Sigmoid colon (tissue), 4 donors: ENCODE data around the gene CPB1.

Experiments
- POLR2A ChIP-seq, 2 donors: fragments of 450-650 bp; IDR thresholded peaks; one replicate each; pipeline ENCODE4 v1.6.1; 2016; ENCODE audit warnings: antibody characterized with exemption in 2 of 2, mild to moderate bottlenecking in 2 of 2, moderate library complexity in 2 of 2
- POLR2AphosphoS5 ChIP-seq, 4 donors: sonication (generic); formaldehyde crosslinking; IDR thresholded peaks; one replicate each; pipeline ENCODE4 v1.6.1; 2017; ENCODE audit warnings: antibody characterized with exemption in 4 of 4
- TF ChIP-seq, protein P1 (sequence below), 4 experiments: fragments of 450-650 bp in 3 of 4; fragments of 200-600 bp in 1 of 4; IDR thresholded peaks; one replicate each; pipeline ENCODE4 v1.5.1; 2016 to 2019; ENCODE audit warnings: antibody characterized with exemption in 4 of 4, mild to moderate bottlenecking in 3 of 4, moderate library complexity in 2 of 4

DNA sequence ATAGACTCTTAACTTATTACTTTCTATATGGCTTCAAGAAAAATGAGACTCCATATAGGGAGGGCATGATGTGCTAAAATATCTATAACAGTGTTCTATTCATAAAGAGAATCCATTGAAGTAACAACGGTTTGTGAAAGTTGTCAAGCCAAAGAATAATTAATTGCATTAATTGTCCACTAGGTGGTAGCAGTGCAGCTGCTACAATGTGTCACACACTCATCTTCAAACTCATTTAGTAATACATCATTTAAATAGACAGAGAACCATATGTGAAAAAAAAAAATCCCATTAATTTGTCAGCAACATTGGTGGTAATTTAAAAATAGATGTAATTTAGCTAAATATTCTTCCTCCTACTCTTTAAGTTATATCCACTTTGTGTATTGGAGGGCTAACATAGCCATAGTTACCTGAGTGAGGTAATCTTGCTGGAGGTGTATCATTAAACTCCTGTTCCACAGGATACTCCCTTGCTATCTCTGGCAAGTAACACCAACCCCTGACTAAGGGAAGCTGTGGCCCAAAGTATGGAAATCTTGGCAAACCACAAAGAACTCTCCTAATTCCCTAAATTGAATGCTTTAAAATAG is 33.8 kb downstream of the CPB1 start:
- TF ChIP-seq, protein P1, sequence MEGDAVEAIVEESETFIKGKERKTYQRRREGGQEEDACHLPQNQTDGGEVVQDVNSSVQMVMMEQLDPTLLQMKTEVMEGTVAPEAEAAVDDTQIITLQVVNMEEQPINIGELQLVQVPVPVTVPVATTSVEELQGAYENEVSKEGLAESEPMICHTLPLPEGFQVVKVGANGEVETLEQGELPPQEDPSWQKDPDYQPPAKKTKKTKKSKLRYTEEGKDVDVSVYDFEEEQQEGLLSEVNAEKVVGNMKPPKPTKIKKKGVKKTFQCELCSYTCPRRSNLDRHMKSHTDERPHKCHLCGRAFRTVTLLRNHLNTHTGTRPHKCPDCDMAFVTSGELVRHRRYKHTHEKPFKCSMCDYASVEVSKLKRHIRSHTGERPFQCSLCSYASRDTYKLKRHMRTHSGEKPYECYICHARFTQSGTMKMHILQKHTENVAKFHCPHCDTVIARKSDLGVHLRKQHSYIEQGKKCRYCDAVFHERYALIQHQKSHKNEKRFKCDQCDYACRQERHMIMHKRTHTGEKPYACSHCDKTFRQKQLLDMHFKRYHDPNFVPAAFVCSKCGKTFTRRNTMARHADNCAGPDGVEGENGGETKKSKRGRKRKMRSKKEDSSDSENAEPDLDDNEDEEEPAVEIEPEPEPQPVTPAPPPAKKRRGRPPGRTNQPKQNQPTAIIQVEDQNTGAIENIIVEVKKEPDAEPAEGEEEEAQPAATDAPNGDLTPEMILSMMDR (IDR thresholded peaks at IDR 0.05): peak; percentile 28 to 79 (median 58)
- TF ChIP-seq POLR2AphosphoS5 (IDR thresholded peaks at IDR 0.05) (no peak), POLR2A (IDR thresholded peaks at IDR 0.05) (no peak)
